NK-92 treated with Interleukin-12 subunit alpha and Interleukin-12 subunit beta, amount 100 ng/mL, for 24 hours (cell line): ENCODE measurements around the gene PDXP.
"Not testable (repeated sequence)": the region's sequence is repeated elsewhere in the genome, so short reads cannot be mapped to it uniquely, and the experiment has no call there.

Source experiments
- DNase-seq: peaks from one replicate; lab custom pipeline; 2025; lab: John Stamatoyannopoulos, UW

Gene PDXP

DNA sequence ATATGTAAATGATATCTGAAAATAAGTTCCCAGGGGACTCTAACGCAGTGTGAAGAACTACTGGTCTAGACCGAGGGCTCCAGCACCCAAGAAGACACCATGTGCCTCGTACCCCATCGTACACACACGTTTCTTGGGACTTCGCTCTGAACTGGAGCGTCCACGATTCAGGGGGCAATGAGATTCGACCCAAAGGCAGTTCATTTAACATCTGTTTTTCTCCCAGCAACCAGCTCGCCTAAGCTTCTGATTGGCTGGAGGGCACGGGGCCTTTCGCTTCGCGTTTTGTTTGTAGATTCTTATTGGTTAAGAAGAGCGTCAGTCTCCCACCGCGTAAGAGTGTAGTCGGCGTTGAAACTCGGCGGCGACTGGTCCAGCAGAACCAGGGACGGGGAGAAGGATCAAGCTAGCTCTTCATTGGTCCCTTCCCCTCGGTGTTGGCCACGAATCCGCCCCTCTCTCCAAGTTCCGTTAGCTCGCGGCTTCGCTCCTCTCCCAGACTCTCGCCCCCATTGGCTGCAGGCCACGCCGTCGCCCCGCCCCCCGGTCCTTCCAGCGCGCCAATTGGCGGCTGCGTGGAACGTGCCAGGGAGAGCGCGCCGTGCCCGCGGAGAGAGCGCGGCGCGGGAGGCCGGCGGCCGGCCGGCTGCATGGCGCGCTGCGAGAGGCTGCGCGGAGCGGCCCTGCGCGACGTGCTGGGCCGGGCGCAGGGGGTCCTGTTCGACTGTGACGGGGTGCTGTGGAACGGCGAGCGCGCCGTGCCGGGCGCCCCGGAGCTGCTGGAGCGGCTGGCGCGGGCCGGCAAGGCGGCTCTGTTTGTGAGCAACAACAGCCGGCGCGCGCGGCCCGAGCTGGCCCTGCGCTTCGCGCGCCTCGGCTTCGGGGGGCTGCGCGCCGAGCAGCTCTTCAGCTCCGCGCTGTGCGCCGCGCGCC is at the start of gene PDXP:
Gene PDXP (plus strand): TSS at position 591 of the 933 bp plus-strand sequence. CDS start 60 bp downstream, at position 651.
- DNase-seq, result peak; percentile 97

- DNase-seq, result peak; percentile 15
Measured at GRCh38 chr22:37609240-37610152, 49.0 kb upstream of the PDXP start.

- DNase-seq, result not testable (repeated sequence)
Measured at GRCh38 chr22:37610153-37610475, 48.4 kb upstream of the PDXP start.

- no peak for DNase-seq
Measured at GRCh38 chr22:37610480-37611129, 47.9 kb upstream of the PDXP start.

DNA sequence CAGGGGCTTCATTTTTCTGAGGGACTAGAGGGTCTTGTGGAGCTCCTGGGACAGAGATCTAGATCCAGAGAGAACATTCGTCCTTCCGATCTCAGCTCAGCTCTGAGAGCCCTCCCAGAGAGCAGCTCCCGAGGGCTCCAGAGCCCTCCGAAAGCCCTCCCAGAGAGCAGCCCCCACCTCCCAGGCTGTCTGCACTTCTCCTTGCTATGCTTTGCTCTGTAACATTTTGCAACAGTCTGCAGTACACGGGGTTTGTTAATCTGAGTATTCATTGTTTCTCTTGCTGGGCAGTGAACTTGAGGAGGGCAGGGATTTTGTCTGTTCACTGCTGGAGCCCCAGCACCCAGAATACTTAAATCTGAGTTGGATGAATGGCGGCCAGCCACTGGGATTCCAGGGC is 47.3 kb upstream of the PDXP start:
- no peak for DNase-seq

DNA sequence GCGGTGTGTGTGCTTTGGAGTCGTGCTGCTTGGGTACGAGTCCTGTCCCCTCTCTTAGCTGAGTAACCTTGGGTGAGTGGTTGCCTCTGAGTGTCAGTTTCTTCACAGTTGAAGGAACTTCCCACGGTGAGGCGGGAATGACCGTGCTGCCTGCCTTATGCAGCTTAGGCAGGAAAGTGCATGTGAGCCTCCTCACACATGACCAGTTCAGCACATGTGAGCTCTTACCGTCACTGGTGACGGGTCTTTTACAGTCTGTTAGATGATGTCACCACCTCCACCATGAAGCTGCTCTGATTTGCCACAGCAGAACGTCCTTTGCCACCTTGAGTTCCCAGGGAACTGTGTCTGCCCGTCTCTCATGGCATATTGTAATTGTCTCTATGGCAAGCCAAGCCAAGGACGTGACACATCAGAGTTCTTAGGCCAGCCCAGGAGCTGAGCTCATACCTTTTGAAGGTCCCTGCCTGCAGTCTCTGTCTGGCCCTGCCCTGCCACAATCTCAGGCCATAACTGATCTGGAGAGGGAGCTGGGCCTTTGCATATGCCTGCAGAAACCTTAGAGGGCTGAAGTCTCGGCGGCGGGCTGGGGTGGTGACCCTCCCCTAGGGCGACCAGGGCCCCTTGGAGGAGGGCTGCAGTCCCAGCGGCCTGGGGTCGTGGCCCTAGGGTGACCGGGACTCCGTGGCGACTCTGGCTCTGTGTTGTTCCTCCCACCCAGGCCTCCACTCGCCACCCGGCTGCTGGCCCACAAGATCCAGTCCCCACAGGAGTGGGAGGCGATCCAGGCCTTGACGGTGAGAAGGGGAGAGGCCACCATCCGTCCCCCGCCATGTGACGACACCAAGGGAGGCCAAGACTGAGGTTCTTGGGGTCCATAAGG is 42.1 kb upstream of the PDXP start:
- DNase-seq, result no peak

DNA sequence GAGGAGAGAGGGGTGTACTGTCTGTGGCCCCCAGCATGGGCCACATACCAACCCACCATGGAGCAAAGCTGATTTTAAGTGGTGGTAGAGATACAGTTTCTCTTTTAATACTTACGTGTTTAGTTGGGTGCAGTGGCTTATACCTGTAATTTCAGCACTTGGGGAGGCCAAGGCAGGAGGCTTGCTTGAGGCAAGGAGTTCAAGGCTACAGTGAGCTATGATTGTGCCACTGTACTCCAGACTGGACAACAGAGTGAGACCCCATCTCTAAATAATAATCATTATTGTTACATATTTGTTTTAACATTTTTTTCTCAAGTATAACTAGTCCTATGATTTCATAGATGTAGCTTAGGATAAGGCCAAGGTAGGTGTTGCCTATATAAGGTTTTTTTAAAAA is 41.1 kb upstream of the PDXP start:
- no peak for DNase-seq

DNA sequence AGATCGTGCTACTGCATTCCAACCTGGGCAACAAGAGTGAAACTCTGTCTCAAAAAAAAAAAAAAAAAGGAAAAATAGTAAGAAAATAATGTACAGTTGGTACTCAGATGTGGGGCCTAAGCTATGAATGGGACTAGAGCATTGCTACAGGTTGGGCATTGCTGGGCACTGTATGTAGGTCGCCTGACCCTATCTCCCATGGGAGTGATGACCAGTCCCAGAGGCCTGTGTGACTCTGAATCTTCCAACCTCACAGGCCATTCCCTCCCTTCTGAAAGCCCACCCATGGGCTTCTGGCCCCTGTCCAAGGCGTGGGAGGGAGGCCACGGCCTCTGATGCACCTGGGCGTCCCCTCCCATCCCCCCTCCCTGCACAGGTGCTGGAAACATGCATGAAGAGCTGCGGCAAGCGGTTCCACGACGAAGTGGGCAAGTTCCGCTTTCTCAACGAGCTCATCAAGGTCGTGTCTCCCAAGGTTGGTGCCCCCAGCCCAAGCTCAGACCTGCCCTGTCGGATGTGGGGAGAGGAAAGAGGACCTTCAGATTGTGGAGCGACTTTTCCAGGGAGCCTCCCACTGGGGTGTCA is 40.4 kb upstream of the PDXP start:
- no peak for DNase-seq

GRCh38 chr22:37618674-37619073 is 39.8 kb upstream of the PDXP start:
- DNase-seq, result no peak

DNA sequence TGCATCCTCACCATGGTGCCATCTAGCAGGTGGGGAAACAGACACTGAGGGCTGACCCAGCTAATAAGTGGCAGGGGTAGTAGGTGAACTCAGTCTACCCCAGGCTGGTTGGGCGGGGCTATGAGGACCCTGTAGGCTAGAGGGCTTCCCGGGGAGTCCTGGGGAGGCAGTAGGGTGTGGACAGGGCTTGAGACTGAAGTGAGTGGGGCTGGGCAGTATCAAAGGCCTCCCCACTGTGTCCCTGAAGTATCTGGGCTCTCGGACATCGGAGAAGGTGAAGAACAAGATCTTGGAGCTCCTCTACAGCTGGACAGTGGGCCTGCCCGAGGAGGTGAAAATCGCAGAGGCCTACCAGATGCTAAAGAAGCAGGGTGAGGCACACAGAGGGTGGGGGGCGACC is 38.5 kb upstream of the PDXP start:
- DNase-seq, result no peak

DNA sequence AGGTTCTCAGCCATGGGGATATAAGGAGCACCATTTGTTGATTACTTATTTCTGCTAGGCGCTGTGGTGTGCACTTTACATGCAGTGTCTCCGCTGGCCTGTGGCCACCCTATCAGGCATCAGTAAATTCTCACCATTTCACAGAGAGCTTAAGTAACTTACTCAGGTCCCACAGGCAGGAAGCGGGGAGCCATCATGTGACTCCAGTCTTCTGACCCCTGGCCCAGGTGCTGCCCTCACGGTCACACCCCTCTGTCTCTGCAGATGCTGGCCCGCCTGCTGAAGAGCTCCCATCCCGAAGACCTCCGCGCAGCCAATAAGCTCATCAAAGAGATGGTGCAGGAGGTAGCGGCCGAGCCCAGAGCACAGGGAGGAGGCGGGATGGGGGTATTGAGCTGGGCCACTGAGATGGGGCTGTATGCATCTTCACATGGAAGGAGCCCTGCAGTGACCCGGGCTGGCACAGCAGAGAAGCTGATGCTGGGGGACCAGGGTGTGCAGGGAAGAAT is 37.1 kb upstream of the PDXP start:
- no peak for DNase-seq

DNA sequence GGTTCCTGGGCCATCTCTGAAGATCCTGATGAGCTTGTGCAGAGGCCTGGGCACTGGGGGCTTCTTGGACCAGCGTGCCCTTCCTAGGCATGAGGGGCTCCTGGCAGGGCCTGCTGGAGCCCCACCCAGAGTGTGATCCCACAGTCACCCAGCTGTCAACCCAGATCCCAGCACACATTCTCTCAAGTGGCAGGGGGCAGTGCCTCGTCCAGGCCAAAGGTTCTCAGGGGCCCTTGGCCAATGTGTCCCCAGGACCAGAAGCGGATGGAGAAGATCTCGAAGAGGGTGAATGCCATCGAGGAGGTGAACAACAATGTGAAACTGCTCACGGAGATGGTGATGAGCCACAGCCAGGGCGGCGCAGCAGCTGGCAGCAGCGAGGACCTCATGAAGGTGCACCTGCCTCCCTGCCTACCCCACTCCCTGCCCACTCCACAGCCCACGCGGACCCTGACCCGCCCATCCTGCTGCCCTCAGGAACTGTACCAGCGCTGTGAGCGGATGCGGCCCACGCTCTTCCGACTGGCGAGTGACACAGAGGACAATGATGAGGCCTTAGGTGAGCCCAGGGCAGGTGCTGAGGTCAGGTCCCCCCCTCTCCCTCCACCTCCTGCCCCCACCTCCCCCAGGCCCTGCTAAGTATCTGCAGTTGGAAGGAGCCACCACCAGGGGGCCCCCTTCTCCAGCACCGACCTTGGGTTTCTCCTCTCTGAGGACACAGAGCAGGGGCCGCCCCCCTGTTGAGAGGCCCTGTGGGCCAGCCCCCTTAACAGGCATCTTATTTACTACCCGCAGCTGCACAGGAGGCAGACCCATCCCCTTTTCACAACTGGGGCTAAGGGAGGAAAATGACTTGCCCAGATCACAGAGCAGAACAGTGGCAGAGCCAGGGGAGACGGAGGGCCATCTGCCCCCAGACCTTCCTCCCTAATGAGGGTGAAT is 35.2 kb upstream of the PDXP start:
- peak; percentile 29 for DNase-seq

DNA sequence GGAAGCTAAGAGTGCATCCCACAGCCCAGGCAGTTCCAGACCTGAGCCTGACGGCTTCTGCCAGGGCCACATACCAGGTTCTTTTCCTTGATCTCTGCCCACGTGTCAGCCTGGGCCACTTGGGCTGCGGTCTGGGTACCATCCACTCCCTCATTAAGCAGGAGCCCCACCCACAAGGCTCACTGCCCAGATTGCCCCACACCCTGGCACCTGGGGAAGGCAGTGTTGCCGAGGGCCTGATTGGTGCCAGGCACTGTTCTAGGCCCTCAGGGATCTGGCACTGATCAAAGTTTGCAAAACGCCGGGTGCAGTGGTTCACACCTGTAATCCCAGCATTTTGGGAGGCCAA is 34.5 kb upstream of the PDXP start:
- DNase-seq, result no peak

DNA sequence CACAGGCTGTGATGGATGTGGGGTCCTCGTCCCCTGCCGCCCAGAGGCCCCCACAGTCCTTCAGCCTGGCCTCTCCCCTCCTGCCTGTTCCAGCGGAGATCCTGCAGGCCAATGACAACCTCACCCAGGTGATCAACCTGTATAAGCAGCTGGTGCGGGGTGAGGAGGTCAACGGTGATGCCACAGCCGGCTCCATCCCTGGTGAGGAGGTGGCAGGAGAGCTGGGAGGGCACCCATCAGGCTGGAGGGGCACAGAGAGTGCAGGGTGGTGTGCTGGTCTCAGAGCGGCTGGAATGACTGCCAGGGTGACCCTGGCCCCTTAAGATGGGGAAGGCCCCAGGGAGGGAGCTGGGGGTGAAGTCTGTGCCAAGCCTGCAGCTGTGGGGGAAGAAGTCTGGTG is 33.6 kb upstream of the PDXP start:
- DNase-seq, result no peak

GRCh38 chr22:37625737-37626136 is 32.8 kb upstream of the PDXP start:
- DNase-seq, result no peak

GRCh38 chr22:37626144-37626543 is 32.4 kb upstream of the PDXP start:
- DNase-seq, result no peak

DNA sequence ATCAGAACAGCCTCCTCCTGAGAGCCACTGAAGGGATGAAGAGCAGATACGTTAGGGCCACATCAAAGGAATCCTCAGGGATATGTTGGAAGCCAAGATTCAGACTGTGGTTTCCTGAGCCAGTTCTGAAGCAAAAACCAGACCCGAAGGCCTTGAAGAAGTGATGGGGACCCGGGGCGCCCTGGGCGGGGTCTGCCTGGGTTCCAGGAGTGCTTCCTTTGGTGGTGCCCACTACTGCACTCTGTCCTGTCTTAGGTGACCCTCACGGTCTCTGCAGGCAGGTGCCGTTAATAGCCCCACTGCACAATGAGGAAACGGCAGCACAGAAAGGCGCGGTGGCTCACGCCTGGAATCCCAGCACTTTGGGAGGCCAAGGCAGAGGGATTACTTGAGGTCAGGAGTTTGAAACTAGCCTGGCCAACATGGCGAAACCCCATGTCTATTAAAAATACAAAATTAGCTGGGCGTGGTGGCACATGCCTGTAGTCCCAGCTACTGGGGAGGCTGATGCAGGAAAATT is 31.9 kb upstream of the PDXP start:
- DNase-seq, result no peak

GRCh38 chr22:37627121-37627520 is 31.4 kb upstream of the PDXP start:
- DNase-seq, result no peak

DNA sequence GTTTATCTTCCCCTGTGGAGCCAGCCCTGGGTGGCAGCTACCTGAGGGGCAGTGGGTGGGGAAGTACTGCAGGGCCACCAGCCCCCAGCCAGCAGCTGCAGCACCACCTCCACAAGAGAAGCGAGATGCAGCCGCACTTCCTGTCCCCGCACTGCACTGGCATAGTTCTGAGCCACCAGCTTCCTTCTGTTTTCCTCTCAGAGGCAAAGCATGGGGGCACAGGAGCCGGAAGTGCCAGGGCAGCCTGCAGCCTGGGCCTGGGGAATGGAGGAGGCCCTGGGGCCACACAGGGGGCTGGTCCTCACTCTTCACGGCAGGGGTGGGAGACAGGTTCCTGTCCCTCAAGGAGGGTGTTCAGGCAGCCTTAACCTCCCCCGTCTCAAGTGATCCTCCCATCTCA is 31.0 kb upstream of the PDXP start:
- no peak for DNase-seq

DNA sequence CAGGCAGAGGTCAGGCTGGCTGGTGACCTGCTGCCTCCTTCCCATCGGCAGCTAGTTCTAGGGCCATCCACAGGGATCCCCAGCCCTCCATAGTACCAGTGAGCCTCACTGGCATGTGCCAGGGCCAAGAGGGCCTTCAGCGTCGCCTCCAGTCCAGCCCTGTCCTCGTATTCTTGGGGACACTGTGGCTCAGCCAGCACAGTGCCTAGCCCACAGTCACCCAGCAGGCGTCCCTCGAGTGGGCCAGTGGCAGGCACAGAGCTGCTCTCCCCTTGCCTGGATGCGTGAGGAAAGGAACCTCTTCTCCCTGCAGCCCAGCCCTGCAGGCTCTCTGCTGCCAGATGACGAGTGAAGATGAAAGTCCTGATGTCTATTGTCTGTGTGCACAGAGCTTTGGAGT is 29.7 kb upstream of the PDXP start:
- DNase-seq, result no peak
